Gastrocnemius medialis (tissue), 4 donors: ENCODE results near the gene PGGHG.

Experiments
- POLR2A ChIP-seq, 2 donors: fragments of 450-650 bp; IDR thresholded peaks; one replicate each; pipeline ENCODE4 v1.6.1; 2017; ENCODE audit warnings: antibody characterized with exemption in 2 of 2, mild to moderate bottlenecking in 2 of 2, moderate library complexity in 2 of 2
- TF ChIP-seq, protein P1 (sequence below), 5 experiments: fragments of 450-650 bp in 3 of 5; fragments of 200-600 bp in 2 of 5; sonication (generic) in 2 of 5; IDR thresholded peaks in 4 of 5; conservative IDR thresholded peaks in 1 of 5; 1 replicate in 4 of 5; 2 replicates in 1 of 5; pipeline ENCODE4 v1.5.1; 2016 to 2019; ENCODE audit warnings: antibody characterized with exemption in 5 of 5, mild to moderate bottlenecking in 3 of 5, moderate library complexity in 3 of 5

DNA sequence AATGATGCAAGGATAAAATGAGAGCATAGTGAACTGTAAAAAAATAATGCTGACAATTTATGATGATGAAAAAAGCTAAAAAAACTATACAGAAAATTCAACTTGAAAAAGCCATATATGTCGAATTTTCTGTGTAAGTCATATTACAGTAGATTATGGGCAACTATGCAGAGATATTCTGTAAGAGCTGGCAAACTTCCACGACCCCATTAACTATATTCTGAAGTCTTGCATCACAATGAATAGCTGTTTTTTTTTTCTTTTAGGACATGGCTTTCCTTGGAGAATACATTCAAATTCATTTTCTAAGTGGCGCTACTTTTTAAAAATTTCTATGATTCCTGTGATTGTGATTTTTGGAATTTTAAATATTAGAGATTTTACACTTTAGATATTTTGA, 33.8 kb upstream of the PGGHG start:
- TF ChIP-seq, protein P1, sequence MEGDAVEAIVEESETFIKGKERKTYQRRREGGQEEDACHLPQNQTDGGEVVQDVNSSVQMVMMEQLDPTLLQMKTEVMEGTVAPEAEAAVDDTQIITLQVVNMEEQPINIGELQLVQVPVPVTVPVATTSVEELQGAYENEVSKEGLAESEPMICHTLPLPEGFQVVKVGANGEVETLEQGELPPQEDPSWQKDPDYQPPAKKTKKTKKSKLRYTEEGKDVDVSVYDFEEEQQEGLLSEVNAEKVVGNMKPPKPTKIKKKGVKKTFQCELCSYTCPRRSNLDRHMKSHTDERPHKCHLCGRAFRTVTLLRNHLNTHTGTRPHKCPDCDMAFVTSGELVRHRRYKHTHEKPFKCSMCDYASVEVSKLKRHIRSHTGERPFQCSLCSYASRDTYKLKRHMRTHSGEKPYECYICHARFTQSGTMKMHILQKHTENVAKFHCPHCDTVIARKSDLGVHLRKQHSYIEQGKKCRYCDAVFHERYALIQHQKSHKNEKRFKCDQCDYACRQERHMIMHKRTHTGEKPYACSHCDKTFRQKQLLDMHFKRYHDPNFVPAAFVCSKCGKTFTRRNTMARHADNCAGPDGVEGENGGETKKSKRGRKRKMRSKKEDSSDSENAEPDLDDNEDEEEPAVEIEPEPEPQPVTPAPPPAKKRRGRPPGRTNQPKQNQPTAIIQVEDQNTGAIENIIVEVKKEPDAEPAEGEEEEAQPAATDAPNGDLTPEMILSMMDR (IDR thresholded peaks at IDR 0.05 in 4 of 5, conservative IDR thresholded peaks at IDR 0.05 in 1 of 5), result no peak
- TF ChIP-seq POLR2A (IDR thresholded peaks at IDR 0.05), result no peak
